ENCODE data around the gene BTG2.
"Not testable (repeated sequence)": the region's sequence is repeated elsewhere in the genome, so short reads cannot be mapped to it uniquely, and the experiment has no call there.

BTG2 gene, protein sequence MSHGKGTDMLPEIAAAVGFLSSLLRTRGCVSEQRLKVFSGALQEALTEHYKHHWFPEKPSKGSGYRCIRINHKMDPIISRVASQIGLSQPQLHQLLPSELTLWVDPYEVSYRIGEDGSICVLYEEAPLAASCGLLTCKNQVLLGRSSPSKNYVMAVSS

DNA sequence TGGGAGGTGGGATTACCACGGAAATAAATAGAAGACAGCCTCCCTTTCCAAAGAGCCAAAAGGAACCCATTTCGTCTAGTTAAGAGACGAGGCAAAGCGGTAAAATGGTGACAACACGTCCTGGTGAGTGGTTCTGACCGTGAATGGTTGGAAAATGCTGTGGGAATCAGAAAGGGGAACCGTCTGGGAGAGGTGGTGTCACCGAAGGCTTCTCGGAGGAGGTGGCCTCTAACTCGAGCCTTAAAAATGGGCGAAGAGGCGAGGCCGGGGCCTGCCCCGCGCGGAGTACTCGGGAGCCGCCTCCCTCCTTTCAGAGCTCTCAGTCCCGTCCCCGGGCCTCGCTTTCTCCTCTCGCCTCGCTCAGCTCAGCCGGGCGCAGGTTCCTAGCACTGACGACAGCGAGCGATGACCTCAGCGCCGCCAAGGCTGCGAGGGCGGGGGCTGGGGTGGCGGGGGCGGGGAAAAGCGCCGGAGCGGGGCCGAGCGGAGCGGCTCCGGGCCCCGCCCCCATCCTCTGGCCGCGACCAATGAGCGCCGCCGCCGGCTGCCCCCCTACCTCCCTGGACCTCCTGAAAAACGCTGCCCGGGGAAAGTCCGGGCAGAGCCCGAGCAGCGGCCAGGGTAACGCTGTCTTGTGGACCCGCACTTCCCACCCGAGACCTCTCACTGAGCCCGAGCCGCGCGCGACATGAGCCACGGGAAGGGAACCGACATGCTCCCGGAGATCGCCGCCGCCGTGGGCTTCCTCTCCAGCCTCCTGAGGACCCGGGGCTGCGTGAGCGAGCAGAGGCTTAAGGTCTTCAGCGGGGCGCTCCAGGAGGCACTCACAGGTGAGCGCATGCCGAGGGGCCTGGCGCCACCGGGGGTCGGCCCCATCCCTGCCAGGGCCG lies at the start of gene BTG2:
Gene BTG2 (plus strand): TSS at position 601 of the 890 bp plus-strand sequence. CDS start 88 bp downstream, at position 689.
- H3K4me3 ChIP-seq (replicated peaks; ENCODE audit: low read depth, low read length): peak within 1 kb of the TSS; percentile 88
- TF ChIP-seq, protein P1, sequence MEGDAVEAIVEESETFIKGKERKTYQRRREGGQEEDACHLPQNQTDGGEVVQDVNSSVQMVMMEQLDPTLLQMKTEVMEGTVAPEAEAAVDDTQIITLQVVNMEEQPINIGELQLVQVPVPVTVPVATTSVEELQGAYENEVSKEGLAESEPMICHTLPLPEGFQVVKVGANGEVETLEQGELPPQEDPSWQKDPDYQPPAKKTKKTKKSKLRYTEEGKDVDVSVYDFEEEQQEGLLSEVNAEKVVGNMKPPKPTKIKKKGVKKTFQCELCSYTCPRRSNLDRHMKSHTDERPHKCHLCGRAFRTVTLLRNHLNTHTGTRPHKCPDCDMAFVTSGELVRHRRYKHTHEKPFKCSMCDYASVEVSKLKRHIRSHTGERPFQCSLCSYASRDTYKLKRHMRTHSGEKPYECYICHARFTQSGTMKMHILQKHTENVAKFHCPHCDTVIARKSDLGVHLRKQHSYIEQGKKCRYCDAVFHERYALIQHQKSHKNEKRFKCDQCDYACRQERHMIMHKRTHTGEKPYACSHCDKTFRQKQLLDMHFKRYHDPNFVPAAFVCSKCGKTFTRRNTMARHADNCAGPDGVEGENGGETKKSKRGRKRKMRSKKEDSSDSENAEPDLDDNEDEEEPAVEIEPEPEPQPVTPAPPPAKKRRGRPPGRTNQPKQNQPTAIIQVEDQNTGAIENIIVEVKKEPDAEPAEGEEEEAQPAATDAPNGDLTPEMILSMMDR (IDR thresholded peaks at IDR 0.05; ENCODE audit: low read length, missing control alignments): no peak
- peak; percentile 90 for DNase-seq (ENCODE audit: low read depth)

DNA sequence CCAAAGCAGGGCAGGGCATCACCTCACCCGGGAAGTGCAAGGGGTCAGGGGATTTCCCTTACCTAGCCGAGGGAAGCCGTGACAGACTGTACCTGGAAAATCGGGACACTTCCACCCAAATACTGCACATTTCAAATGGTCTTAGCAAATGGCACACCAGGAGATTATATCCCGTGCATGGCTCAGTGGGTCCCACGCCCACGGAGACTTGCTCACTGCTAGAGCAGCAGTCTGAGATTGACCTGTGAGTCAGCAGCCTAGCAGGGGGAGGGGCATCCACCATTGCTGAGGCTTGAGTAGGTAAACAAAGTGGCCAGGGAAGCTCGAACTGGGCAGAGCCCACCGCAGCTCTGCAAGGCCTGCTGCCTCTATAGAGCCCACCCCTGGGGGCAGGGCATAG lies 48.7 kb upstream of the BTG2 start:
- DNase-seq (ENCODE audit: low read depth); H3K4me3 ChIP-seq (replicated peaks; ENCODE audit: low read depth, low read length): not testable (repeated sequence)

DNA sequence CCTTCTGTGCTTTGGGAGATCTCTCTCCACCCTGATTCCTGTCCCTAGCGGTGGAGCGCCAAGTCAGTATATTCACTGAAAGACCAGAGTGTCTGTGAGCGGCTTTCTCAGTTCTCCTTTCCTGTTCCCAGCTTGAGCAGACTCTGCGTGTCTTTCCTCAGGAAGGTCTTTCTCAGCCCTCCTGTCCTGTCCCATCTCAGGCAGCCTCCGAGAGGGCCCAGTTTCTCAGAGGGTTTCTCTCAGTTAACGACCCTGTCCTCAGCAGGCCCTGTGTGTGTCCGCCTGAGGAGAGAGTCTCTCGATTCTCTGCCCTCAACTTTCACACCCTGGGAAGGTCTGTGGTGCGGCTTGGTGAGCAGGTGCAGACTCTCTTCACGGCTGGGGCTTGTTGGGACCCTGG lies 41.8 kb upstream of the BTG2 start:
- TF ChIP-seq, protein P1 (IDR thresholded peaks at IDR 0.05; ENCODE audit: low read length, missing control alignments): no peak
- no peak for DNase-seq (ENCODE audit: low read depth)
- H3K4me3 ChIP-seq (replicated peaks; ENCODE audit: low read depth, low read length): no peak overlapping the region

DNA sequence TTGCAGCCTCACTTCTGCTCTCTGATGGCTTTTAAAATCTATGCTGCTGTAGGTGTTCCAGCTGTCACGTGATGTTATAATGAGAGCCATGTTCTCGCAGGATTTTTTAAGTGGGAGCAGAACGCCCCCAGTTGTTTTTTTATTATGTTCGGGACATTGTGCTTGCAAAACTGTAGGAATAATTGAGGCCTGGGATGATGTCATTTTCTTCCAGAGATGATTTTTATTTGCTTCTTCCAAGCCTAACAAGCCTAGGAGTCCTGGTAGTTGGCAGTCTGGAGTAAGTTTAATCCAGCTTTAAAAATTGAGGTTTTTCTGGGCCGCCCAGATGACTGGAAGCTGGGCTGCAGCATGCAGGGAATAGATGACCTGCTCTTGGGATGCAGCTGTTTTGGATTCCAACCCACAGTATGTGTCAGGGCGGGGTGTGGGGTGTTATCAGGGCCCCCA lies 41.2 kb upstream of the BTG2 start:
- H3K4me3 ChIP-seq (replicated peaks; ENCODE audit: low read depth, low read length): no peak overlapping the region
- TF ChIP-seq, protein P1 (IDR thresholded peaks at IDR 0.05; ENCODE audit: low read length, missing control alignments): no peak
- DNase-seq (ENCODE audit: low read depth): no peak

DNA sequence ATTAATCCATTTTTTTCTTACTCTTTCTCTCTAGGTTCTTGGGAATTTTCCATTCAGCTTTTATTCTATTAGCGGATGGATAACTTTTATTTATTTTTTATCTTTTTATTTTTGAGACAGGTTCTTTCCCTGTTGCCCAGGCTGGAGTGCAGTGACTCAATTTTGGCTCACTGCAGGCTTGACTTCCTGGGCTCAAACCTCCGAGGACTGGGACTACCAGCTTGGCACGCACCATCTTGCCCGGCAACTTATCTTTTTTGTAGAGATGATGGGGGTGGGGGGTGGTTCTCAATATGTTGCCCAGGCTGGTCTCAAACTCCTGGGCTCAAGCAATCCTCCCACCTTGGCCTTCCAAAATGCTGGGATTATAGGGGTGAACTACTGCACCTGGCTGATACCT lies 39.8 kb upstream of the BTG2 start:
- TF ChIP-seq, protein P1 (IDR thresholded peaks at IDR 0.05; ENCODE audit: low read length, missing control alignments): no peak
- no peak overlapping the region for H3K4me3 ChIP-seq (replicated peaks; ENCODE audit: low read depth, low read length)
- no peak for DNase-seq (ENCODE audit: low read depth)

DNA sequence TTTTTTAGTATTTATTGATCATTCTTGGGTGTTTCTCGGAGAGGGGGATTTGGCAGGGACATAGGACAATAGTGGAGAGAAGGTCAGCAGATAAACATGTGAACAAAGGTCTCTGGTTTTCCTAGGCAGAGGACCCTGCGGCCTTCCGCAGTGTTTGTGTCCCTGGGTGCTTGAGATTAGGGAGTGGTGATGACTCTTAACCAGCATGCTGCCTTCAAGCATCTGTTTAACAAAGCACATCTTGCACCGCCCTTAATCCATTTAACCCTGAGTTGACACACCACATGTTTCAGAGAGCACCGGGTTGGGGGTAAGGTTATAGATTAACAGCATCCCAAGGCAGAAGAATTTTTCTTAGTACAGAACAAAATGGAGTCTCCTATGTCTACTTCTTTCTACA lies 39.2 kb upstream of the BTG2 start:
- H3K4me3 ChIP-seq (replicated peaks; ENCODE audit: low read depth, low read length); DNase-seq (ENCODE audit: low read depth): not testable (repeated sequence)

DNA sequence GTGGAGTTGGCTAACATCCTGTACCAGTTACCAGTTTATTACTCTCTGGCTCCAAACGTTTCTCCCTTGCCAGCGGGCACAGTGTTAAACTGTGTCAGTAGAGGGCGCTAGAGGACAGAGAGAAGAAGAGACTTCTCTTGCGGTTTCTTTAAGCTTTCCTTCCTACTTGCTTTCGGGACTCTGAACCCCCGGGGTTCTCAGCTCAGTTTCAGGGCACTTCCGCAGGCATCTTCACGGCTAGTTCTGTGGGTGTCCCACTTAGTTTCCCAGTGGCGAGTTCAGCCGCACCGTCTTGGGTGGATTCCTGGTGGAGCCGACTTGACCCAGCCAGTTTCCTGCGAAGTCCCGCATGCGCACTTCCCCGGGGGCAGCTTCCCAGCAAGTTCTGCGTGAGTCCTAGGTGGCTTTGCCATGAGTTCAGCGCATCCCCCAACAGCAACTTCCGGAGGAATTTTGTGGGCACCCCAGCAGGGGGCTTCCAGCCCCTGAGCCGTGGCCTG lies 37.9 kb upstream of the BTG2 start:
- DNase-seq (ENCODE audit: low read depth): peak; percentile 90
- TF ChIP-seq, protein P1 (IDR thresholded peaks at IDR 0.05; ENCODE audit: low read length, missing control alignments): peak; percentile 96
- peak overlapping the region; percentile 59 for H3K4me3 ChIP-seq (replicated peaks; ENCODE audit: low read depth, low read length)

Data from fibroblast of pulmonary artery (primary cell).